Memory B cell (primary cell): ENCODE data around the gene SPTBN5.

Source experiments
- ATAC-seq: fragments of 150-1000 bp; cut with Tn5 transposase; 2 replicates; pipeline ENCODE4 v1.10.0; 2021; ENCODE audit warnings: low read depth, mild to moderate bottlenecking, moderate library complexity
- DNase-seq, 2 donors: peaks; one replicate each; pipeline ENCODE4 v3.0.0; 2022; ENCODE audit warnings: low spot score in 2 of 2
- H3K27ac Mint-ChIP-seq: one replicate; pipeline ENCODE4 v1.8.0; 2022; ENCODE audit warnings: mild to moderate bottlenecking, moderate library complexity, mixed read lengths
- H3K27me3 Mint-ChIP-seq: one replicate; pipeline ENCODE4 v1.8.0; 2022; ENCODE audit warnings: mixed read lengths
- H3K36me3 Mint-ChIP-seq: one replicate; pipeline ENCODE4 v1.8.0; 2022; ENCODE audit warnings: mild to moderate bottlenecking, mixed read lengths
- H3K4me1 Mint-ChIP-seq: one replicate; pipeline ENCODE4 v1.8.0; 2022; ENCODE audit warnings: mixed read lengths
- H3K4me3 Mint-ChIP-seq: one replicate; pipeline ENCODE4 v1.8.0; 2022; ENCODE audit warnings: mild to moderate bottlenecking, moderate library complexity, mixed read lengths
- H3K9me3 Mint-ChIP-seq: one replicate; pipeline ENCODE4 v1.8.0; 2022; ENCODE audit warnings: mixed read lengths

Gene SPTBN5

DNA sequence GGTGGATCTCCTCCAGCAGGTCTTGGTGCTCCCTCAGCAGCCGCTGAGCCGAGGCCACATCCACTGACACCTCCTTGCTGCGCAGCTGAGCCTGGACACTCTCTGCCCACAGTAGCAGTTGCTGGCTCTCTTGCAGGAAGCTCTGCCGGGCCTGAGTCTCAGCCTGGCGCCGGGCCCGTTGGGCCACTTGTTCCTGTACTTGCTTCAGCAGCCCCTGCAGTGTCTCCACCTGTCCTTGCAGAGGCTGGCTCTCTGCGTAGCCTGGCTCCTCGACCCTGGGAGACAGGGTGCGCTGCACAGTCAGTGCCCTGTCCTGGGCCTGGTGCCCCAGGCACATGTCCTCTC is 15.5 kb downstream of the SPTBN5 start:
- peaks cover 18% of the 10 kb centered on the region for H3K4me1 Mint-ChIP-seq
- no peaks in the 10 kb centered on the region for H3K9me3 Mint-ChIP-seq
- no peaks in the 10 kb centered on the region for H3K36me3 Mint-ChIP-seq
- H3K27me3 Mint-ChIP-seq, result peaks cover 15% of the 10 kb centered on the region
- ATAC-seq (no peak), DNase-seq (no peak)
- no peak overlapping the region for H3K4me3 Mint-ChIP-seq
- no peak overlapping the region for H3K27ac Mint-ChIP-seq

GRCh38 chr15:41877631-41878354 is 16.1 kb downstream of the SPTBN5 start:
- ATAC-seq, result no peak
- no peak for DNase-seq
- H3K27ac Mint-ChIP-seq, result no peak overlapping the region
- peaks cover 16% of the 10 kb centered on the region for H3K4me1 Mint-ChIP-seq
- H3K9me3 Mint-ChIP-seq, result no peaks in the 10 kb centered on the region
- H3K36me3 Mint-ChIP-seq, result no peaks in the 10 kb centered on the region
- H3K27me3 Mint-ChIP-seq, result peaks cover 15% of the 10 kb centered on the region
- H3K4me3 Mint-ChIP-seq, result no peak overlapping the region

- H3K27ac Mint-ChIP-seq, result no peak overlapping the region
- ATAC-seq, result no peak
- DNase-seq, result no peak
- no peak overlapping the region for H3K4me3 Mint-ChIP-seq
- H3K27me3 Mint-ChIP-seq, result peaks cover 19% of the 10 kb centered on the region
- H3K36me3 Mint-ChIP-seq, result no peaks in the 10 kb centered on the region
- H3K9me3 Mint-ChIP-seq, result no peaks in the 10 kb centered on the region
- peaks cover 13% of the 10 kb centered on the region for H3K4me1 Mint-ChIP-seq
Measured at GRCh38 chr15:41876689-41877088, 17.2 kb downstream of the SPTBN5 start.

GRCh38 chr15:41876007-41876406 is 17.8 kb downstream of the SPTBN5 start:
- no peaks in the 10 kb centered on the region for H3K9me3 Mint-ChIP-seq
- H3K4me1 Mint-ChIP-seq, result peaks cover 9% of the 10 kb centered on the region
- no peaks in the 10 kb centered on the region for H3K36me3 Mint-ChIP-seq
- H3K4me3 Mint-ChIP-seq, result peak overlapping the region; percentile 64
- H3K27ac Mint-ChIP-seq, result no peak overlapping the region
- DNase-seq (no peak), ATAC-seq (peak; percentile 91)
- H3K27me3 Mint-ChIP-seq, result peaks cover 14% of the 10 kb centered on the region

GRCh38 chr15:41874736-41875135 is 19.1 kb downstream of the SPTBN5 start:
- peaks cover 11% of the 10 kb centered on the region for H3K27me3 Mint-ChIP-seq
- no peak overlapping the region for H3K4me3 Mint-ChIP-seq
- H3K4me1 Mint-ChIP-seq, result peaks cover 9% of the 10 kb centered on the region
- ATAC-seq (no peak), DNase-seq (no peak)
- no peaks in the 10 kb centered on the region for H3K36me3 Mint-ChIP-seq
- no peak overlapping the region for H3K27ac Mint-ChIP-seq
- H3K9me3 Mint-ChIP-seq, result no peaks in the 10 kb centered on the region

- no peak for DNase-seq
- Mint-ChIP-seq H3K4me3 (no peak overlapping the region), H3K9me3 (no peaks in the 10 kb centered on the region), H3K36me3 (no peaks in the 10 kb centered on the region), H3K27ac (no peak overlapping the region), H3K4me1 (peaks cover 9% of the 10 kb centered on the region), H3K27me3 (peaks cover 7% of the 10 kb centered on the region)
- ATAC-seq, result no peak
Measured at GRCh38 chr15:41873711-41874110, 20.1 kb downstream of the SPTBN5 start.

GRCh38 chr15:41872166-41872747 is 21.6 kb downstream of the SPTBN5 start:
- H3K4me3 Mint-ChIP-seq, result no peak overlapping the region
- no peak overlapping the region for H3K27ac Mint-ChIP-seq
- ATAC-seq, result no peak
- DNase-seq, result no peak
- H3K36me3 Mint-ChIP-seq, result no peaks in the 10 kb centered on the region
- H3K27me3 Mint-ChIP-seq, result peaks cover 7% of the 10 kb centered on the region
- H3K4me1 Mint-ChIP-seq, result peaks cover 9% of the 10 kb centered on the region
- no peaks in the 10 kb centered on the region for H3K9me3 Mint-ChIP-seq

DNA sequence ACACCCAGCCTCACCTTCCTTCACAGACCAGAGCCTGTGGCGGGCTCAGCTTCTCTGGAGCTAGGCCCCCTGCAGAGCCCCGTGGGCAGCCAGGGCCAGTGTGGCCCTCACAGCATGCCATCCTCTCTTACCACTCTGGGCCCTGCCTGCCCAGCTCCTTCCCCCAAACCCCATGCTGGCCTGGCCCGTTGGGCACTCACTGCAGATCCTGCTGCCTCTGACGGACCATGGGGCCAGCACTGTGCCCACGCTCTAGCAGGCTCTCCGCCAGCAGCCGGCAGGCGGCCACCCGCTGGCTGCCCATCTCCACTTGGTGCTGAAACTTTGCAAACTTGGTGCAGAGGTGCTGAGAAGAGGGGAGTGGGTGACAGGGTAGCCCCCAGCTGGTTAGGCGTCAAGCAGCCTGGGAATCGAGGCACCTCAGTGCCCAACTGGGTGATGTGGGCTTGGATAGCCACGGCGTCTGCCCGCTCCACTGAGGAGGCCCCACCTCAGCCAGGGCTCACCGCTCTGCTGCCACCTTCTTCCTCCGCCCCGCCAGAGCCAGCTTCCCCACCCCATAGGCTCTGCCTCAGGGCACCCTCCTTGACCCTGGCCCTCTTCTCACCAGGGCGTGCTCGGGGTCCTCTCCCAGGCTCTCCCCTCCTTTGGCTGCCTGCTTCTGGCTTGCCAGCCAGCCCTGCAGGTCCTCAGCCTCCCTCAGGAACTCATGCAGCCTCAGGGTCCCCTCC is 22.5 kb downstream of the SPTBN5 start:
- no peak overlapping the region for H3K27ac Mint-ChIP-seq

DNA sequence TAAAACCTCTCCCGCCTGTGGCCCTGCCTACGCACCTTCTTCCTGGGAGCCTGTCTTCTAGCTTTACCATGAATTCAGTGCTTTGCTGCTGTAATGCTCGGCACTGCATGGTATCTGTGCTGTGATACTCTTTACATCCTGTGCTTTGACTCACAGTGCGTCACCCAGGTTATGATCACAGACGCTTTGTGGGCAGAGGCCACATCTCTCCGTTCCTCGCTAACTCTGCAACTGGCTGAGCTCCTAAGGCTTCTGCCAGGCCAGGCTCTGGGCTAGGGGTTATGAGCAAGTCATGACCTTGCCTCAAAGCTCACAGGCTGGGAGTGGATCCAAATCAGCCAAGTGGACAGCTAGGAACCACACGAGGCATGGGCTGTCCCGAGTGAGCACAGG is 23.2 kb downstream of the SPTBN5 start:
- Mint-ChIP-seq H3K9me3 (no peaks in the 10 kb centered on the region), H3K4me1 (peaks cover 4% of the 10 kb centered on the region), H3K36me3 (no peaks in the 10 kb centered on the region), H3K27ac (no peak overlapping the region), H3K27me3 (peaks cover 7% of the 10 kb centered on the region), H3K4me3 (no peak overlapping the region)
- ATAC-seq, result no peak
- no peak for DNase-seq

More for the DNA sequence above, 22.5 kb downstream of the SPTBN5 start:
- Mint-ChIP-seq H3K36me3 (no peaks in the 10 kb centered on the region), H3K4me3 (no peak overlapping the region), H3K27me3 (peaks cover 7% of the 10 kb centered on the region), H3K9me3 (no peaks in the 10 kb centered on the region), H3K4me1 (peaks cover 9% of the 10 kb centered on the region)
- ATAC-seq, result no peak
- DNase-seq, result no peak

DNA sequence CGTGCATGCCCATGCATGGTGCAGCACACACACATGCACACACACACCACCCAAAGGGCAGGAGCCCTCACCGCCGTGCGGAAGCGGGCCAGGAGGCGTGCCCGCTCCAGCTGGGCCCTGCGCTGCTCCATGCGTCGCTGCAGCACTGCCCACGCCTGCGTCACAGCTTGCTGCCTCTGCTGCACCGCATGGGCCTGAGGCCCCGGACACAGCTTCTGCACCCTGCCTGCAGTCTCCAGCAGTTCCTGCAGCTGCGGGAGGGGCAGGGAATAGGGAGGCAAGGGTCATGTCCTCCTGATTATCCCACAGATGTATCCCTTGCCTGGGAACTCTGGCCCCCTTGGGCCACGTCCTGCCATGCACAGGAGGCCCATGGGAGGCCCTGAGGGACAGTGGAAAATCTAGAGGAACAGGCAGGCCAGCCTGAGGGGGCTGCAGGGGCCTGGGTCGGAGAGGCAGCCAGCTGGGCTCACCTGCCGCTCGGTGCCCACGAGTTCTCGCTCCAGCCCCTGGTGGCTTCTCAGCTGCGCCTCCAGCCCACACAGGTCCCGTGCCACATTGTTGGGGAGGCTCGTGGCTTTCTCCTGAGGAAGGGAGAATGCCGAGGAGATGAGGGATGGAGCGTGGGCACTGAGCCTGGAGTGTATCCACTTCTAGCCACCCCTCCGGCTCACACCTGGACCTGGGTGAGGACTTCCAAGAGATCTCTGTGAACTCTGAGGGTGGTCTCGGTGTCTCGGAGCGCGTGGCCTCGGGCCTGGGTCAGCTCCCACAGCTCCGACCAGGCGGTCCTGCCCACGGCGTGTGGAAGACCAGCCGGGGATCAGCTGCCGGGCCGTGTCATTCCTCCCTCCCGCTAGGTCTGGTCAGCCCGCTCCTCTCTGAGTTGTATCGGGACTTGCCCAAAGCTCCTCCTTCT is 23.8 kb downstream of the SPTBN5 start:
- peaks cover 5% of the 10 kb centered on the region for H3K27me3 Mint-ChIP-seq
- DNase-seq, result no peak
- no peaks in the 10 kb centered on the region for H3K36me3 Mint-ChIP-seq
- no peak for ATAC-seq
- no peaks in the 10 kb centered on the region for H3K4me1 Mint-ChIP-seq
- H3K9me3 Mint-ChIP-seq, result no peaks in the 10 kb centered on the region
- H3K4me3 Mint-ChIP-seq, result no peak overlapping the region
- no peak overlapping the region for H3K27ac Mint-ChIP-seq

GRCh38 chr15:41868321-41868720 is 25.5 kb downstream of the SPTBN5 start:
- Mint-ChIP-seq H3K4me1 (no peaks in the 10 kb centered on the region), H3K9me3 (no peaks in the 10 kb centered on the region), H3K27me3 (peaks cover 5% of the 10 kb centered on the region), H3K36me3 (no peaks in the 10 kb centered on the region), H3K27ac (no peak overlapping the region), H3K4me3 (no peak overlapping the region)
- DNase-seq (no peak), ATAC-seq (no peak)

- H3K4me3 Mint-ChIP-seq, result no peak overlapping the region
- no peaks in the 10 kb centered on the region for H3K4me1 Mint-ChIP-seq
- H3K27me3 Mint-ChIP-seq, result peaks cover 3% of the 10 kb centered on the region
- H3K9me3 Mint-ChIP-seq, result no peaks in the 10 kb centered on the region
- no peak overlapping the region for H3K27ac Mint-ChIP-seq
- no peak for ATAC-seq
- H3K36me3 Mint-ChIP-seq, result no peaks in the 10 kb centered on the region
- DNase-seq, result no peak
Measured at GRCh38 chr15:41866872-41867579, 26.8 kb downstream of the SPTBN5 start.

- no peak for DNase-seq
- Mint-ChIP-seq H3K9me3 (no peaks in the 10 kb centered on the region), H3K27ac (no peak overlapping the region), H3K4me1 (no peaks in the 10 kb centered on the region), H3K27me3 (peaks cover 3% of the 10 kb centered on the region), H3K4me3 (no peak overlapping the region), H3K36me3 (no peaks in the 10 kb centered on the region)
- no peak for ATAC-seq
Measured at GRCh38 chr15:41866263-41866703, 27.6 kb downstream of the SPTBN5 start.
